ENCODE results near the gene CAPN1. TPM values are rescaled to one million over a fixed set of nuclear protein-coding genes. Genes with fewer than 3 reads are reported as not detected.

The CAPN1 gene
- total RNA-seq, 1 donor from 2014 or later: 239 TPM

GRCh38 chr11:65182258-65183170 lies 786 bp downstream of the CAPN1 start:
- Mint-ChIP-seq H3K9me3 (ENCODE audit: low read depth) (no peaks in the 10 kb centered on the region), H3K27ac (peak overlapping the region; percentile 96), H3K36me3 (ENCODE audit: insufficient read depth) (peaks cover 12% of the 10 kb centered on the region), H3K4me1 (ENCODE audit: low read depth) (peaks cover 17% of the 10 kb centered on the region), H3K4me3 (ENCODE audit: low read depth) (peak overlapping the region; percentile 92), H3K27me3 (no peaks in the 10 kb centered on the region)
- peak; percentile 39 for DNase-seq (ENCODE audit: low spot score, unreplicated experiment)
- TF ChIP-seq CTCF (IDR thresholded peaks at IDR 0.05; ENCODE audit: unreplicated experiment): no peak

GRCh38 chr11:65183201-65183891 lies 1.6 kb downstream of the CAPN1 start:
- H3K27ac Mint-ChIP-seq: peak overlapping the region; percentile 82
- peaks cover 12% of the 10 kb centered on the region for H3K36me3 Mint-ChIP-seq (ENCODE audit: insufficient read depth)
- H3K4me1 Mint-ChIP-seq (ENCODE audit: low read depth): peaks cover 17% of the 10 kb centered on the region
- H3K9me3 Mint-ChIP-seq (ENCODE audit: low read depth): no peaks in the 10 kb centered on the region
- no peaks in the 10 kb centered on the region for H3K27me3 Mint-ChIP-seq
- no peak for DNase-seq (ENCODE audit: low spot score, unreplicated experiment)
- TF ChIP-seq CTCF (IDR thresholded peaks at IDR 0.05; ENCODE audit: unreplicated experiment): no peak
- peak overlapping the region; percentile 92 for H3K4me3 Mint-ChIP-seq (ENCODE audit: low read depth)

- H3K27me3 Mint-ChIP-seq: no peaks in the 10 kb centered on the region
- no peak for TF ChIP-seq CTCF (IDR thresholded peaks at IDR 0.05; ENCODE audit: unreplicated experiment)
- peaks cover 15% of the 10 kb centered on the region for H3K36me3 Mint-ChIP-seq (ENCODE audit: insufficient read depth)
- H3K27ac Mint-ChIP-seq: no peak overlapping the region
- H3K4me1 Mint-ChIP-seq (ENCODE audit: low read depth): peaks cover 17% of the 10 kb centered on the region
- no peaks in the 10 kb centered on the region for H3K9me3 Mint-ChIP-seq (ENCODE audit: low read depth)
- H3K4me3 Mint-ChIP-seq (ENCODE audit: low read depth): peak overlapping the region; percentile 92
- DNase-seq (ENCODE audit: low spot score, unreplicated experiment): no peak
Measured at GRCh38 chr11:65184146-65184545, 2.4 kb downstream of the CAPN1 start.

GRCh38 chr11:65185171-65185570 lies 3.4 kb downstream of the CAPN1 start:
- no peak for TF ChIP-seq CTCF (IDR thresholded peaks at IDR 0.05; ENCODE audit: unreplicated experiment)
- Mint-ChIP-seq H3K4me1 (ENCODE audit: low read depth) (peaks cover 17% of the 10 kb centered on the region), H3K9me3 (ENCODE audit: low read depth) (no peaks in the 10 kb centered on the region), H3K36me3 (ENCODE audit: insufficient read depth) (peaks cover 25% of the 10 kb centered on the region), H3K4me3 (ENCODE audit: low read depth) (no peak overlapping the region), H3K27ac (no peak overlapping the region), H3K27me3 (no peaks in the 10 kb centered on the region)
- DNase-seq (ENCODE audit: low spot score, unreplicated experiment): no peak

- Mint-ChIP-seq H3K36me3 (ENCODE audit: insufficient read depth) (peaks cover 29% of the 10 kb centered on the region), H3K27me3 (no peaks in the 10 kb centered on the region), H3K4me1 (ENCODE audit: low read depth) (peaks cover 14% of the 10 kb centered on the region), H3K4me3 (ENCODE audit: low read depth) (no peak overlapping the region), H3K9me3 (ENCODE audit: low read depth) (no peaks in the 10 kb centered on the region), H3K27ac (no peak overlapping the region)
- DNase-seq (ENCODE audit: low spot score, unreplicated experiment): no peak
- TF ChIP-seq CTCF (IDR thresholded peaks at IDR 0.05; ENCODE audit: unreplicated experiment): no peak
Measured at GRCh38 chr11:65185869-65186341, 4.2 kb downstream of the CAPN1 start.

All from progenitor cell of endocrine pancreas (in vitro differentiated cells).